Endodermal cell (in vitro differentiated cells): Measurements from ENCODE around the gene APCDD1. TPM values are rescaled to one million over a fixed set of nuclear protein-coding genes. Genes with fewer than 3 reads are reported as not detected.

Source experiments
- DNase-seq: peaks from one replicate; pipeline ENCODE4 v3.0.0-alpha.2; 2017
- H3K27ac ChIP-seq: 2 replicates; pipeline ENCODE4 v1.5.1; 2013; ENCODE audit warnings: mild to moderate bottlenecking, low read depth, low read length, moderate library complexity
- H3K27me3 ChIP-seq: 2 replicates; pipeline ENCODE4 v1.6.1; 2013; ENCODE audit warnings: mild to moderate bottlenecking, low read length, moderate library complexity; ENCODE audit not compliant: insufficient read depth, control insufficient read depth, poor library complexity, severe bottlenecking
- H3K36me3 ChIP-seq: 2 replicates; pipeline ENCODE4 v1.7.0; 2013; ENCODE audit warnings: mild to moderate bottlenecking, low read length, moderate library complexity; ENCODE audit not compliant: control insufficient read depth, insufficient read depth
- H3K4me1 ChIP-seq: one replicate; pipeline ENCODE4 v1.7.0; 2013; ENCODE audit warnings: low read length; ENCODE audit not compliant: control insufficient read depth, insufficient read depth
- H3K4me3 ChIP-seq: 2 replicates; pipeline ENCODE4 v1.5.1; 2013; ENCODE audit warnings: mild to moderate bottlenecking, low read length, moderate library complexity
- H3K9ac ChIP-seq: 2 replicates; pipeline ENCODE4 v1.6.1; 2013; ENCODE audit warnings: mild to moderate bottlenecking, low read length, moderate library complexity; ENCODE audit not compliant: poor library complexity, severe bottlenecking; ENCODE audit errors: extremely low read depth
- H3K9me3 ChIP-seq: 2 replicates; pipeline ENCODE4 v1.6.1; 2013; ENCODE audit warnings: mild to moderate bottlenecking, low read length, moderate library complexity; ENCODE audit not compliant: control insufficient read depth
- H3K27ac Mint-ChIP-seq: 2 replicates; pipeline ENCODE4 v1.8.0; 2020; ENCODE audit warnings: mixed read lengths
- H3K27me3 Mint-ChIP-seq: 2 replicates; pipeline ENCODE4 v1.8.0; 2021; ENCODE audit warnings: mild to moderate bottlenecking, mixed read lengths; ENCODE audit not compliant: insufficient read depth
- H3K36me3 Mint-ChIP-seq: 2 replicates; pipeline ENCODE4 v1.8.0; 2020; ENCODE audit warnings: low read depth, mixed read lengths
- H3K4me1 Mint-ChIP-seq: 2 replicates; pipeline ENCODE4 v1.8.0; 2020; ENCODE audit warnings: mixed read lengths
- H3K4me3 Mint-ChIP-seq: 2 replicates; pipeline ENCODE4 v1.8.0; 2020; ENCODE audit warnings: mild to moderate bottlenecking, moderate library complexity, mixed read lengths
- H3K9me3 Mint-ChIP-seq: 2 replicates; pipeline ENCODE4 v1.8.0; 2020; ENCODE audit warnings: mild to moderate bottlenecking, mixed read lengths
- CTCF ChIP-seq: fragments of 200-600 bp; sonication (generic); conservative IDR thresholded peaks from 2 replicates; pipeline ENCODE4 v1.5.0; 2021; ENCODE audit warnings: antibody characterized with exemption, mild to moderate bottlenecking
- WGBS, 2 experiments: methylation state at CpG; one replicate each; pipeline versions ENCODE4 v1.1.5 to v1.1.7; 2013; ENCODE audit warnings: missing lambda C conversion rate in 2 of 2, mixed read lengths in 1 of 2; ENCODE audit not compliant: insufficient coverage in 1 of 2, insufficient read length in 1 of 2; 5-methylcytosine and 5-hydroxymethylcytosine counted together
- total RNA-seq, 2 donors: library from RNA; stranded (reverse); fragmentation: NEBNext Ultra II Directional in 1 of 2; extraction: Animal tissue kit (Norgen Biotek cat#: 25700) in 1 of 2; gene quantifications; 2 replicates in 1 of 2; 3 replicates in 1 of 2; pipeline ENCODE4 v1.2.1, GENCODE V29; 2021

The APCDD1 gene
- total RNA-seq, 2 donors from 2014 or later, result 6.5 to 9.0 TPM

- H3K4me1 Mint-ChIP-seq, result peaks cover 18% of the 10 kb centered on the region
- TF ChIP-seq CTCF, result no peak
- H3K27me3 Mint-ChIP-seq, result peaks cover 16% of the 10 kb centered on the region
- H3K4me3 Mint-ChIP-seq, result peak overlapping the region; percentile 66
- DNase-seq, result peak; percentile 64
- Histone ChIP-seq H3K9me3 (no peaks in the 10 kb centered on the region), H3K27me3 (peaks cover 6% of the 10 kb centered on the region), H3K4me3 (peak overlapping the region; percentile 81), H3K4me1 (peaks cover 3% of the 10 kb centered on the region), H3K9ac (peak overlapping the region; percentile 62), H3K36me3 (no peaks in the 10 kb centered on the region), H3K27ac (no peak overlapping the region)
- H3K27ac Mint-ChIP-seq, result peak overlapping the region; percentile 74
- no peaks in the 10 kb centered on the region for H3K9me3 Mint-ChIP-seq
- 16 to 22% methylated on average over 11 to 16 of the region's 16 CpGs for WGBS, 2 experiments
- no peaks in the 10 kb centered on the region for H3K36me3 Mint-ChIP-seq
Measured at GRCh38 chr18:10455726-10456453, 1.5 kb downstream of the APCDD1 start.

- no peak for DNase-seq
- Mint-ChIP-seq H3K27me3 (peaks cover 13% of the 10 kb centered on the region), H3K4me1 (peaks cover 18% of the 10 kb centered on the region), H3K27ac (no peak overlapping the region), H3K36me3 (no peaks in the 10 kb centered on the region), H3K4me3 (no peak overlapping the region), H3K9me3 (no peaks in the 10 kb centered on the region)
- Histone ChIP-seq H3K27ac (no peak overlapping the region), H3K36me3 (no peaks in the 10 kb centered on the region), H3K27me3 (peaks cover 6% of the 10 kb centered on the region), H3K9ac (no peak overlapping the region), H3K9me3 (no peaks in the 10 kb centered on the region), H3K4me3 (peak overlapping the region; percentile 81), H3K4me1 (peaks cover 3% of the 10 kb centered on the region)
- TF ChIP-seq CTCF, result no peak
- 87 to 89% methylated on average over 4 of the region's 4 CpGs for WGBS, 2 experiments
Measured at GRCh38 chr18:10456718-10457117, 2.3 kb downstream of the APCDD1 start.

GRCh38 chr18:10457128-10457527 lies 2.7 kb downstream of the APCDD1 start:
- peaks cover 3% of the 10 kb centered on the region for H3K4me1 ChIP-seq

More at GRCh38 chr18:10457128-10457527, 2.7 kb downstream of the APCDD1 start:
- no peak overlapping the region for H3K4me3 Mint-ChIP-seq
- Histone ChIP-seq H3K9ac (no peak overlapping the region), H3K4me3 (peak overlapping the region; percentile 81), H3K36me3 (no peaks in the 10 kb centered on the region), H3K27me3 (peaks cover 6% of the 10 kb centered on the region), H3K27ac (no peak overlapping the region), H3K9me3 (no peaks in the 10 kb centered on the region)
- no peaks in the 10 kb centered on the region for H3K9me3 Mint-ChIP-seq
- 93 to 100% methylated on average over 2 of the region's 2 CpGs for whole genome bisulfite sequencing, 2 experiments
- H3K36me3 Mint-ChIP-seq, result no peaks in the 10 kb centered on the region
- peaks cover 18% of the 10 kb centered on the region for H3K4me1 Mint-ChIP-seq
- DNase-seq, result no peak
- no peak overlapping the region for H3K27ac Mint-ChIP-seq
- TF ChIP-seq CTCF, result no peak
- H3K27me3 Mint-ChIP-seq, result peaks cover 9% of the 10 kb centered on the region
